ENCODE data around the gene KIF5B.
"Not testable (repeated sequence)": the region's sequence is repeated elsewhere in the genome, so short reads cannot be mapped to it uniquely, and the experiment has no call there.

The KIF5B gene

GRCh38 chr10:31999070-31999660 is 57.1 kb downstream of the KIF5B start:
- H3K4me1 ChIP-seq (ENCODE audit: control insufficient read depth, insufficient read depth, low read length, poor library complexity, severe bottlenecking): no peaks in the 10 kb centered on the region
- H3K4me3 ChIP-seq (ENCODE audit: insufficient read depth, low read depth, low read length, poor library complexity, severe bottlenecking): no peak overlapping the region
- DNase-seq: no peak
- H3K27me3 ChIP-seq (replicated peaks; ENCODE audit: control insufficient read depth, insufficient read depth, low read length, poor library complexity, severe bottlenecking): no peaks in the 10 kb centered on the region
- H3K9me3 ChIP-seq (ENCODE audit: control insufficient read depth, low read length): no peaks in the 10 kb centered on the region
- H3K36me3 ChIP-seq (ENCODE audit: control insufficient read depth, insufficient read depth, low read length): no peaks in the 10 kb centered on the region
- no peak overlapping the region for H3K27ac ChIP-seq (ENCODE audit: insufficient read depth, low read length, poor library complexity, severe bottlenecking)

GRCh38 chr10:31994926-31995325 is 61.3 kb downstream of the KIF5B start:
- Histone ChIP-seq H3K4me1 (ENCODE audit: control insufficient read depth, insufficient read depth, low read length, poor library complexity, severe bottlenecking) (no peaks in the 10 kb centered on the region), H3K36me3 (ENCODE audit: control insufficient read depth, insufficient read depth, low read length) (no peaks in the 10 kb centered on the region), H3K9me3 (ENCODE audit: control insufficient read depth, low read length) (no peaks in the 10 kb centered on the region), H3K4me3 (ENCODE audit: insufficient read depth, low read depth, low read length, poor library complexity, severe bottlenecking) (no peak overlapping the region), H3K27me3 (replicated peaks; ENCODE audit: control insufficient read depth, insufficient read depth, low read length, poor library complexity, severe bottlenecking) (no peaks in the 10 kb centered on the region), H3K27ac (ENCODE audit: insufficient read depth, low read length, poor library complexity, severe bottlenecking) (no peak overlapping the region)
- no peak for DNase-seq

DNA sequence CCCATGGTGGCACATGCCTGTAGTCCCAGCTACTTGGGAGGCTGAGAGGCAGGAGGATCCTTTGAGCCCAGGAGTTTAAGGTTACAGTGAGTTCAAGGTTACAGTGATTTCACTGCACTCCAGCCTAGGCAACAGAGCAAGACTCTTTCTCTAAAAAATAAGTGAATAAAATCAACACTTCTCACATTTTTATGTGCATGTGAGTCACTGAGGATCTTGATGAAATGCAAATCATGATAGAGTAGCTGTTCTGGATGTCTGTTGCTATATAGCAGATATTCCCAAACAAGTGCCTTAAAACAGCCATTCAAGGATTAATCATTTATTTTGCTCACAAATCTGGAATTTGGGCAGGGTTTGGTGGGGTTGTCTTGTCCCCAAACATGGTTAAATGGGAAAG is 65.3 kb downstream of the KIF5B start:
- H3K4me3 ChIP-seq (ENCODE audit: insufficient read depth, low read depth, low read length, poor library complexity, severe bottlenecking): no peak overlapping the region
- no peaks in the 10 kb centered on the region for H3K27me3 ChIP-seq (replicated peaks; ENCODE audit: control insufficient read depth, insufficient read depth, low read length, poor library complexity, severe bottlenecking)
- no peak overlapping the region for H3K27ac ChIP-seq (ENCODE audit: insufficient read depth, low read length, poor library complexity, severe bottlenecking)
- no peaks in the 10 kb centered on the region for H3K4me1 ChIP-seq (ENCODE audit: control insufficient read depth, insufficient read depth, low read length, poor library complexity, severe bottlenecking)
- no peak for DNase-seq
- H3K36me3 ChIP-seq (ENCODE audit: control insufficient read depth, insufficient read depth, low read length): no peaks in the 10 kb centered on the region
- H3K9me3 ChIP-seq (ENCODE audit: control insufficient read depth, low read length): no peaks in the 10 kb centered on the region

- not testable (repeated sequence) for H3K27ac ChIP-seq (ENCODE audit: insufficient read depth, low read length, poor library complexity, severe bottlenecking); H3K36me3 ChIP-seq (ENCODE audit: control insufficient read depth, insufficient read depth, low read length); H3K27me3 ChIP-seq (replicated peaks; ENCODE audit: control insufficient read depth, insufficient read depth, low read length, poor library complexity, severe bottlenecking); H3K4me3 ChIP-seq (ENCODE audit: insufficient read depth, low read depth, low read length, poor library complexity, severe bottlenecking); DNase-seq; H3K9me3 ChIP-seq (ENCODE audit: control insufficient read depth, low read length); H3K4me1 ChIP-seq (ENCODE audit: control insufficient read depth, insufficient read depth, low read length, poor library complexity, severe bottlenecking)
These were observed 68.4 kb downstream of the KIF5B start for GRCh38 chr10:31987786-31988185.

- H3K36me3 ChIP-seq (ENCODE audit: control insufficient read depth, insufficient read depth, low read length): no peaks in the 10 kb centered on the region
- H3K27ac ChIP-seq (ENCODE audit: insufficient read depth, low read length, poor library complexity, severe bottlenecking): no peak overlapping the region
- H3K9me3 ChIP-seq (ENCODE audit: control insufficient read depth, low read length): no peaks in the 10 kb centered on the region
- H3K4me1 ChIP-seq (ENCODE audit: control insufficient read depth, insufficient read depth, low read length, poor library complexity, severe bottlenecking): peaks cover 9% of the 10 kb centered on the region
- H3K27me3 ChIP-seq (replicated peaks; ENCODE audit: control insufficient read depth, insufficient read depth, low read length, poor library complexity, severe bottlenecking): no peaks in the 10 kb centered on the region
- DNase-seq: no peak
- no peak overlapping the region for H3K4me3 ChIP-seq (ENCODE audit: insufficient read depth, low read depth, low read length, poor library complexity, severe bottlenecking)
These were observed 74.1 kb downstream of the KIF5B start for GRCh38 chr10:31982111-31982510.

DNA sequence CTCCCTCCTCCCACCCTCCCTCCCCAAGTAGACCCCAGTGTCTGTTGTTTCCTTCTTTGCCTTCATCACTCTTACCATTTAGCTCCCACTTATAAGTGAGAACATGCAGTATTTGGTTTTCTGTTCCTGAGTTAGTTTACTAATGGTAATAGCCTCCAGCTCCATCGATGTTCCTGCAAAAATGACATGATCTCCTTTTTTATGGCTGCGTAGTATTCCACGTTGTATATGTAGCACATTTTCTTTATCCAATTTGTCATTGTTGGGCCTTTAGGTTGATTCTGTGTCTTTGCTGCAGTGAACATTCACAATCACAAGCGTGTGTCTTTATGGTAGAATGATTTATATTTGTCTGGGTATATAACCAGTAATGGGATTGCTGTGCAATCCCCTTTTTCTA is 75.8 kb downstream of the KIF5B start:
- Histone ChIP-seq H3K27me3 (replicated peaks; ENCODE audit: control insufficient read depth, insufficient read depth, low read length, poor library complexity, severe bottlenecking) (no peaks in the 10 kb centered on the region), H3K36me3 (ENCODE audit: control insufficient read depth, insufficient read depth, low read length) (no peaks in the 10 kb centered on the region), H3K27ac (ENCODE audit: insufficient read depth, low read length, poor library complexity, severe bottlenecking) (no peak overlapping the region), H3K4me1 (ENCODE audit: control insufficient read depth, insufficient read depth, low read length, poor library complexity, severe bottlenecking) (peaks cover 9% of the 10 kb centered on the region), H3K4me3 (ENCODE audit: insufficient read depth, low read depth, low read length, poor library complexity, severe bottlenecking) (no peak overlapping the region), H3K9me3 (ENCODE audit: control insufficient read depth, low read length) (no peaks in the 10 kb centered on the region)
- no peak for DNase-seq

DNA sequence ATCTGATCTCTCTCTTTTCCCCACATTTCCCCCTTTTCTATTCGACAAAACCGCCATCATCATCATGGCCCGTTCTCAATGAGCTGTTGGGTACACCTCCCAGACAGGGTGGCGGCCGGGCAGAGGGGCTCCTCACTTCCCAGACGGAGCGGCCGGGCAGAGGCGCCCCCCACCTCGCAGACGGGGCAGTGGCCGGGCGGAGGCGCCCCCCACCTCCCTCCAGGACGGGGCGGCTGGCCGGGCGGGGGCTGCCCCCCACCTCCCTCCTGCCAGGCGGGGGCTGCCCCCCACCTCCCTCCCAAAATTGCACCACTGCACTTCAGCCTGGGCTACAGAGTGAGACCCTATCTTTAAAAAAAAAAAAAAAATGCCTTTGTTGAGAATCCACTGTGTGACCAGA is 77.2 kb downstream of the KIF5B start:
- not testable (repeated sequence) for H3K27ac ChIP-seq (ENCODE audit: insufficient read depth, low read length, poor library complexity, severe bottlenecking); H3K4me3 ChIP-seq (ENCODE audit: insufficient read depth, low read depth, low read length, poor library complexity, severe bottlenecking)

DNA sequence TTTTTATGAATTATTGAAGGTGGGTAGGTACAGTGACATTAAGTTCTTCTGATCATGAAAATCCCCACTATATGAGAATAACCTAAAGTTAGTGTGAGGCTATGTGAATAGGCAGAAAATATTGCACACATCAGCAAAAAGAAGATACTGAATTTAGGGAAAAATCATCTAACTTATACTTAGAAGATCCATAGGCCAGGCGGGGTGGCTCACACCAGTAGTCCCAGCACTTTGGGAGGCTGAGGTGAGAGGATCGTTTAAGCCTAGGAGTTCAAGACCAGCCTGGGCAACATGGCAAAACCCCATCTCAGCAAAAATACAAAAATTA is 78.1 kb downstream of the KIF5B start:
- DNase-seq: no peak
- no peaks in the 10 kb centered on the region for H3K36me3 ChIP-seq (ENCODE audit: control insufficient read depth, insufficient read depth, low read length)
- no peak overlapping the region for H3K4me3 ChIP-seq (ENCODE audit: insufficient read depth, low read depth, low read length, poor library complexity, severe bottlenecking)
- no peaks in the 10 kb centered on the region for H3K27me3 ChIP-seq (replicated peaks; ENCODE audit: control insufficient read depth, insufficient read depth, low read length, poor library complexity, severe bottlenecking)
- H3K4me1 ChIP-seq (ENCODE audit: control insufficient read depth, insufficient read depth, low read length, poor library complexity, severe bottlenecking): peaks cover 9% of the 10 kb centered on the region
- H3K9me3 ChIP-seq (ENCODE audit: control insufficient read depth, low read length): no peaks in the 10 kb centered on the region
- no peak overlapping the region for H3K27ac ChIP-seq (ENCODE audit: insufficient read depth, low read length, poor library complexity, severe bottlenecking)

More for the DNA sequence above, 77.2 kb downstream of the KIF5B start:
- not testable (repeated sequence) for H3K36me3 ChIP-seq (ENCODE audit: control insufficient read depth, insufficient read depth, low read length); H3K27me3 ChIP-seq (replicated peaks; ENCODE audit: control insufficient read depth, insufficient read depth, low read length, poor library complexity, severe bottlenecking); DNase-seq; H3K9me3 ChIP-seq (ENCODE audit: control insufficient read depth, low read length); H3K4me1 ChIP-seq (ENCODE audit: control insufficient read depth, insufficient read depth, low read length, poor library complexity, severe bottlenecking)

DNA sequence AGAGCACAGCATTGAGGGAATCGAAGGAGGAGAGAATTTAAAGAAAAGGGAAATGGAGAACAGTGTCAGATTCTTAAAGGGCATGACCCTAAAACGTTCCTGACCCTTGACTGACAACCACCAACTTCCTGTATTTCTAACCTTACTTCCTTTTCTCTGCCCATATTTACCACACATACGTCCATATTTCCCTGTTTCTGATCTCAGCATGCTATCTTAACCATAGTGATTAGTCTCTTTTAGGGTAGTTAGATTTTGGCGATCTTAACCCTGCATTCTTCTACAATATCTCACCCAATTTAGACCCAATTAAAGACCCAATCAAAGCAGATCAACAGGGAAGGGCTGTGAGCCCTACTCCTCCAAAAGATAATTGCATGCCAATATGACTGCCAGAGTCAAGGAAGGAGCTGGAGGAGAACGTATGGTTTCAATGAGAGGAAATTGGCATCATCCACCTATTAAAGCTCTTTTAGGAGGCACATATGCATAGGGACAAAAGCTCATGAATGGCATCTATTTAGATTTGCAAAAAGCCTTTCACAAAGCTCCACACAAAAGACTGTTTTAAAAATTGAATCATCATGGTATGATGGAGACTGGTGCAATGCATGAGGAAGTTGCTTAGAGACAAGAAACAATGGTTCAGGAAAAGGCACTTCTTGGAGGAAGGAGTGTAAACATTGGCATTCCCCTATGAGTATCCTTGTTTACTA is 78.6 kb downstream of the KIF5B start:
- Histone ChIP-seq H3K36me3 (ENCODE audit: control insufficient read depth, insufficient read depth, low read length) (no peaks in the 10 kb centered on the region), H3K4me3 (ENCODE audit: insufficient read depth, low read depth, low read length, poor library complexity, severe bottlenecking) (no peak overlapping the region), H3K27ac (ENCODE audit: insufficient read depth, low read length, poor library complexity, severe bottlenecking) (no peak overlapping the region), H3K9me3 (ENCODE audit: control insufficient read depth, low read length) (no peaks in the 10 kb centered on the region), H3K27me3 (replicated peaks; ENCODE audit: control insufficient read depth, insufficient read depth, low read length, poor library complexity, severe bottlenecking) (no peaks in the 10 kb centered on the region), H3K4me1 (ENCODE audit: control insufficient read depth, insufficient read depth, low read length, poor library complexity, severe bottlenecking) (peaks cover 9% of the 10 kb centered on the region)
- no peak for DNase-seq

DNA sequence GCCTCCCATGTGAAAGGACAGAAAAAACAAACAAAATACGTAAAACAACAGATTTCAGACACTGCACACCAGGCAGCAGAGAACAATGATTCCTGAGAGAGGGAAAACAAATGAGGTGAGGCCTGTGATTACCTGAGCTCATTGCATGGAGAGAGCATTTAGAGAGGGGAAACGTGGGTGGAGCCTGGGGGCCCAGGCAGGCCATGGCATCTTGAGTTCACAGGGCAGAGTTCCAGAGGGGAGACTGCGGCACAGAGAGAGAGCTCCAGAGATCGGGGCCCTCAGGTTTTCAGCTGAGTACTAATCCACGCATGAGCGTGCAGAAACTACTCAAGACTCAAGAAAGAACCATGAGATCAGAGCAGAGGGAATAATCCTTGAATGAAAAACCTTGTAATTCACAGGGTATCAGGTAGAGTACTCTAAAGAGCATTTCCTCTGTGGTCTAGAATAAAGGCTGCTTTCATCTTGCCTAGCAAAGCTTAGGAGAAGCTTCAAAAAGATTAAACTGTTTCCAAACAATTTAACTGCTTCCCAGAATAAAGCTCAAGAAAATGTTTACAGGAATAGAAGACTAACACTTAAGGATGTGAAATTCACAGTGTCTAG is 81.0 kb downstream of the KIF5B start:
- peaks cover 9% of the 10 kb centered on the region for H3K4me1 ChIP-seq (ENCODE audit: control insufficient read depth, insufficient read depth, low read length, poor library complexity, severe bottlenecking)
- H3K27me3 ChIP-seq (replicated peaks; ENCODE audit: control insufficient read depth, insufficient read depth, low read length, poor library complexity, severe bottlenecking): no peaks in the 10 kb centered on the region
- H3K9me3 ChIP-seq (ENCODE audit: control insufficient read depth, low read length): no peaks in the 10 kb centered on the region
- H3K36me3 ChIP-seq (ENCODE audit: control insufficient read depth, insufficient read depth, low read length): no peaks in the 10 kb centered on the region
- H3K4me3 ChIP-seq (ENCODE audit: insufficient read depth, low read depth, low read length, poor library complexity, severe bottlenecking): no peak overlapping the region
- DNase-seq: no peak
- no peak overlapping the region for H3K27ac ChIP-seq (ENCODE audit: insufficient read depth, low read length, poor library complexity, severe bottlenecking)

All from effector memory CD4-positive, alpha-beta T cell (primary cell).